Measurements from ENCODE around the gene KIAA1328.

DNA sequence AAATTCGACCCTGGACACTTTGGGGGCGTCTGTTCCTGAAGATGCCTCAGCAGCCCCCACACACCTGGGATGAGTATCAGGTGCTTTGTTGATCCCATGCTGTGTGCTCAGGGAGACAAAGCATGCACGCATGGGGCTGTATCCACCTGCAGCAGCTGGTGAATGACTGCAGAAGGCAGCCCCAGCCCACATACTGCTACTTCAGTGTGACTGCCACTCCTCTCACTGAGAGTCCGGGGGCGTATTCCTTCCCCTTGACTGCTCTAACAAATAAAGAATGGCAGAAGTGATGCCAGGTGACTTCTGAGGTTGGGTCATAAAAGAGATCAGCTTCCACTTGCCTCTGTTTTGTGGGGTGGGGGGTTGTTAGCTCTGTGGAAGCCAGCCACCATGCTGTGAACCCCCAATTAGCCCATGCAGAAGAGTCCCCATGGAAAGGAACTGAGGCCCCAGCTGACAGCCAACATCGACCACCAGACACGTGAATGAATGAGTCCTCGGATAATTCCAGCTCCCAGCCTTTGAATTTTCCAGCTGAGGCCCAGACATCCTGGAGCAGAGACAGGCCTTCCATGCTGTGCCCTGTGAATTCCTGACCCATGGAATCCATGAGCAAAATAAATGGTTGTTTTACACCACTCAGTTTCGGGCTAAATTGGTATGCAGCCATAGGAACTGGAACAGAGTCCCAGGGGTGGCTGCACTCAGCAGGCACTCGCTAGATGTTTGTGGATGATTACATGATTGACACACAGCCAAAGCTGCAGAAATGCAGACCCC is 447.4 kb downstream of the KIAA1328 start:
- TF ChIP-seq, protein P1, sequence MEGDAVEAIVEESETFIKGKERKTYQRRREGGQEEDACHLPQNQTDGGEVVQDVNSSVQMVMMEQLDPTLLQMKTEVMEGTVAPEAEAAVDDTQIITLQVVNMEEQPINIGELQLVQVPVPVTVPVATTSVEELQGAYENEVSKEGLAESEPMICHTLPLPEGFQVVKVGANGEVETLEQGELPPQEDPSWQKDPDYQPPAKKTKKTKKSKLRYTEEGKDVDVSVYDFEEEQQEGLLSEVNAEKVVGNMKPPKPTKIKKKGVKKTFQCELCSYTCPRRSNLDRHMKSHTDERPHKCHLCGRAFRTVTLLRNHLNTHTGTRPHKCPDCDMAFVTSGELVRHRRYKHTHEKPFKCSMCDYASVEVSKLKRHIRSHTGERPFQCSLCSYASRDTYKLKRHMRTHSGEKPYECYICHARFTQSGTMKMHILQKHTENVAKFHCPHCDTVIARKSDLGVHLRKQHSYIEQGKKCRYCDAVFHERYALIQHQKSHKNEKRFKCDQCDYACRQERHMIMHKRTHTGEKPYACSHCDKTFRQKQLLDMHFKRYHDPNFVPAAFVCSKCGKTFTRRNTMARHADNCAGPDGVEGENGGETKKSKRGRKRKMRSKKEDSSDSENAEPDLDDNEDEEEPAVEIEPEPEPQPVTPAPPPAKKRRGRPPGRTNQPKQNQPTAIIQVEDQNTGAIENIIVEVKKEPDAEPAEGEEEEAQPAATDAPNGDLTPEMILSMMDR (IDR thresholded peaks at IDR 0.05) = no peak
- TF ChIP-seq REST (IDR thresholded peaks at IDR 0.05; ENCODE audit: low read depth, low read length) (no peak), SIN3A (IDR thresholded peaks at IDR 0.05; ENCODE audit: borderline replicate concordance, low read depth, low read length) (no peak), JUND (IDR thresholded peaks at IDR 0.05) (no peak), RAD21 (IDR thresholded peaks at IDR 0.05; ENCODE audit: low read length) (no peak), CHD2 (IDR thresholded peaks at IDR 0.05; ENCODE audit: low read length, partially characterized antibody) (no peak)

Measured in SK-N-SH (cell line).